GM19043 (cell line): ENCODE data around the gene MKRN1.
"Not testable (repeated sequence)": the region's sequence is repeated elsewhere in the genome, so short reads cannot be mapped to it uniquely, and the experiment has no call there.

Source experiments
- ATAC-seq: cut with Tn5 transposase; IDR thresholded peaks from one replicate; pipeline ENCODE4 v1.9.1; 2021; ENCODE audit warnings: low read depth; ENCODE audit not compliant: unreplicated experiment

Gene MKRN1

GRCh38 chr7:140479062-140479738 is at the start of gene MKRN1:
MKRN1 (minus strand) TSS chr7:140479505; CDS start chr7:140479344, 161 bp downstream.
- ATAC-seq = peak; percentile 93

GRCh38 chr7:140526787-140527664 is 47.7 kb upstream of the MKRN1 start:
- no peak for ATAC-seq

- no peak for ATAC-seq
Measured at GRCh38 chr7:140526214-140526613, 46.9 kb upstream of the MKRN1 start.

DNA sequence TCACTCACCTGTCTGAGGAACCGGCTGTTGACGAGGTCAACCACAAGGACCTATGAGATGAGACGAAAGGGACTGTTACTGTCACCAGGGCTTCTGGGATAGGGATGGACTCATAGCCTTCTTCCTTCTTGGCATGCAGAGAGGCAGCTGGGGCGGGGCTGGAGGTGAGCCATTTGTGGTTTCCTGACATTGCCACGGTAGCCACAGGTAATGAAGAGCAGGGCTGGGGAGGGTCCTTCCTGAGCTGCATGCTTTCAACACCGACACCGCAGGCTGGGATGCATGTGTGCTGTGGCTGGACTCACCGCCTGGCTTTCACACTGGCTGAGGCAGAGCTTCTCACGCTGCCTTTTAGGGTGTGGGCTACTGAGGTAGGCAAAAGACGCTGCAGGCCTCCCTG is 46.4 kb upstream of the MKRN1 start:
- no peak for ATAC-seq

DNA sequence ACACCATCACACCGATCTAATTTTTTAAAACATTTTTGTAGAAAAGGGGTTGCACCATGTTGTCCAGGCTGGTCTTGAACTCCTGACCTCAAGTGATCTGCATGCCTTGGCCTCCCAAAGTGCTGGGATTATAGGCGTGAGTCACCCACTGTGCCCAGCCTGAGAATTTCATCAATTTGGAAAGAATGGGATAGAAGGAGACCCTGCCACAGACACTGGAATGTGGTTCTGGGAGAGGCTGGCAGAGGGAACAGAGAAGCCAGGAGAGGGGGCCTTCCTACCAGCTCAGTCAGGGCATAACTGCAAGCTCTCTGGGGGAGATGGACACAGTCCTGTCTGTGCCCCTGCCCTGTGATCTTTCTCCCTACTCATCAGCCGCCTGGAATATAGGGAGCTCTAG is 42.1 kb upstream of the MKRN1 start:
- ATAC-seq = no peak

- no peak for ATAC-seq
Measured at GRCh38 chr7:140519007-140519399, 39.7 kb upstream of the MKRN1 start.

DNA sequence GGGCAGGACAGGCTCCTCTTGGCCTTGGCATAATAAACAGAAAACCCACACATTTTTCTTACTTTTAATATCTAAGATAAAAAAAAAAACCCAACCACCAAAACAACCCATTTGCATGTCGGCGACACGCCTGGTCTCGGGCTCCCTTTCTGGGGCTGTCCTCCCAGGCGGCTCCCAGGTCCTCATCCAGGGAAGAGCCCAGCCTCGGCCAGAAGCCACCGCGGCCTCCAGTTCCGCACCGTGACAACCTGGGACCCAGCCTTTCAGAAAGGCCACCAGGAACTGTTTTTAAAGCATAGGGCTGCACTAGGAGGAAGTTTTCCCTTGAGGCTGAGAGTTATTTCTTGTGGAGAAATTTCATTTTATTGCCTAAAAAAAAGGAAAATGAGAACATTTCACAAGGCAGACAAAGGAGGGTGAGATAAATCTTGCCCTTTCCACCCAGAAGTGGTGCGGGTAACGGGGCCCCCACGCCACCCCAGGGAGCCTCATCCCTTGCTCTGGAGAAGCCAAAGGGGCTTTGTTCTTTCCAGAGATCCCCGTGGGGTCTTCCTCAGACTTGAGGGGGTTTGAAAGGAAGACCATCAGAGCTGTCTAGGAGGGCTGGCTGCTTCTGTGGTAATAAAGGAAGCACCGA is 39.2 kb upstream of the MKRN1 start:
- ATAC-seq = no peak

GRCh38 chr7:140517546-140518369 is 38.5 kb upstream of the MKRN1 start:
- ATAC-seq = no peak

- ATAC-seq = no peak
Measured at GRCh38 chr7:140512317-140513000, 33.2 kb upstream of the MKRN1 start.

DNA sequence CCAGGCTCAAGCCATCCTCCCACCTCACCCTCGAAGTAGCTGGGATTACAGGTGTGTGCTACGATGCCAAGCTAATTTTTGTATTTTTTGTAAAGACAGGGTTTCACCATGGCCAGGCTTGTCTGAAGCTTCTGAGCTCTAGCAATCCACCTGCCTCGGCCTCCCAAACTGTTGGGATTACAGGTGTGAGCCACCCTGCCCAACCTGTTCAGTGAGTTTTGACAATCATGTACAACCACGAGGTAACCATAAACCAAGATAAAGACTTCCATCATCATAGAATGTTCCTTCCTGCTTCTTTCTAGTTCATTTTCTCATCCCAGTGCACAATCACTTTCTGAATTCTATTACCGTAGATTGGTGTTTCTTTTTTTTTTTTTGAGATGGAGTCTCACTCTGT is 30.5 kb upstream of the MKRN1 start:
- ATAC-seq = no peak

GRCh38 chr7:140507556-140507955 is 28.3 kb upstream of the MKRN1 start:
- ATAC-seq = not testable (repeated sequence)

DNA sequence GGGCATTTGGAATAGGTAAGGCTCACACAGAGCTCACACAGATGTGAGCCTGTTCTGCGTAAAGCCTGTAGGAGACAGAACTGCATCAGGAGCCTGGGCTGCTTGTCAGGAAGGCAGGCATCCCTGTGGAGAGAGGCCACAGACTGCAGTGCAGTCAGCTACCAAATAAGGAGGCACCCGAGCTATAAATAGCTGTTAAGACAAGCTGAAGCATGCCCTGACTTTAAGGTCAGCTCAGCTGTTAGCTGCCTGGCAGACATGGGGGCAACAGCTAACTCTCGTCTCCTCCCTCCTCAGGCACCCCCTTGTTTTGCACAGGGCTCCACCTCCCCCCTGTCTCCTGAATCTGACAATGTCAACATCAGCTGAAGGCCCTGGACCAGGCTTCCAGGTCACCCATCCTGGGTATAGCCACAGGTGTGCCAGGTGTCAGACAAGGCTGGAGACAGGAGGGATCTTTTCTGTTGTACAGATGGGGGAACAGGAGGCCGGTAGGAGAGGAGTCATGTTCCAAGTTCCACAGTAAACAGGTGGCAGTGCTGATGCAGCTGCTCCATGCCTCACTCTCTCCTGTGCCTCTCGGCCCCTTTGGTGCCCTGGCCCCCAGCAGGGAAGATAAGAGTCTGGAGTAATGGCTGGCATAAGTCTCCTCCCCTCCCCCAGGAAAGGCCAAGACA is 27.6 kb upstream of the MKRN1 start:
- no peak for ATAC-seq

DNA sequence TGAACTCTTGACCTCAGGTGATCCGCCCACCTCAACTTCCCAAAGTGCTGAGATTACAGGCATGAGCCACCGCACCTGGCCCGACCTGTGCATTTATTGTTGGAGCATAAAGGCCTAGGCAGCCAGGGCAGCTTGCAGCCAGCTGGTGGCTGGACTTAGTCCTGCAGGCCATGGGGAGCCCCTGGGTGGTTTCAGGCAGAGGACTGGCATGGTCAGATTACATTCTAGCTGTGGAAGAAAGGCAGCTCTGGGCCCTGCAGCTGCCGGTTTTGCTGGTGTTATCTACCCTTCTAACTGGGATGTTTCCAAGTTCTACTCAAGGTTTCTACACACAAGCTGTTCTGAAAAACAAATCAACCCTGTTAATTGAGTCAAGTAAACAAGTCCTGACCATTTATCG is 22.7 kb upstream of the MKRN1 start:
- ATAC-seq = no peak

DNA sequence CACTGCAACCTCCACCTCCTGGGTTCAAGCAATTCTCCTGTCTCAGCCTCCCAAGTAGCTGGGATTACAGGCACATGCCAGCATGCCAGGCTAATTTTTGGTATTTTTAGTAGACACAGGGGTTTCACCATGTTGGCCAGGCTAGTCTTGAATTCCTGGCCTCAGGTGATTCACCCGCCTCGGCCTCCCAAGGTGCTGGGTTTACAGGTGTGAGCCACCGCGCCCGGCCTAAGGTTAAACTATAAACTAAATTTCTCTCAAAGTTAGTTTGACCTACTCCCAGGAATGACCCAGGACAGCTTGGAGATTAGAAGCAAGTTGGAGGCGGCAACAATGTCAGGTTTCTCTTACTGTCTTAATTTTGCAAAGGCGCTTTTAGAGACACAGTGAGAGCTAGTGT is 18.5 kb upstream of the MKRN1 start:
- not testable (repeated sequence) for ATAC-seq

GRCh38 chr7:140497241-140497769 is 18.0 kb upstream of the MKRN1 start:
- no peak for ATAC-seq

DNA sequence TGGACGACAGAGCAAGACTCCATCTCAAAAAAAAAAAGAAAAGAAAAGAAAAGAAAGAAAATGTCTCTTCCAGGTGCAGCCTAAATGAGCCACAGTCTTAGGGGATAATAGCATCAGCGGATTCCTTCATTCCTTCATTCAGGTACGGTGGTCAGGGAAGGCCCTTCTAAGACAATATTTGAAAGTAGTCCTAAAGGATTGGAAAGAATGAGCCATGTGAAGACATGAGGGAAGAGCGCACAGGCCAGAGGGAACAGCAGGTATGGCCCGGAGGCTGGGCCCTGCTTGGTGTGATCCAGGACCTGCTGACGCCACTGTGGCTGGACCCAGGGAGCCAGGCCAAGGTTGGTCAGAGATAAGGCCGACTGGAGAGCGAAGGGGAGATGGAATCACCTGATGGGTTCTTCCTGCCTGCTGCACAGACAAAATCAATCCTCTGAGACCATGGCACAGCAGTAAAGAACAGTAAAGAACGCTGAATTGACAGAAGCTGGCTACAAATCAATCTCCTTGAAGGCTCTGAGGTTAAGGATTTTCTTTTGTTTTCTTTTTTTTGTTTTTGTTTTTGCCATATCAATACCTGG is 16.3 kb upstream of the MKRN1 start:
- no peak for ATAC-seq

DNA sequence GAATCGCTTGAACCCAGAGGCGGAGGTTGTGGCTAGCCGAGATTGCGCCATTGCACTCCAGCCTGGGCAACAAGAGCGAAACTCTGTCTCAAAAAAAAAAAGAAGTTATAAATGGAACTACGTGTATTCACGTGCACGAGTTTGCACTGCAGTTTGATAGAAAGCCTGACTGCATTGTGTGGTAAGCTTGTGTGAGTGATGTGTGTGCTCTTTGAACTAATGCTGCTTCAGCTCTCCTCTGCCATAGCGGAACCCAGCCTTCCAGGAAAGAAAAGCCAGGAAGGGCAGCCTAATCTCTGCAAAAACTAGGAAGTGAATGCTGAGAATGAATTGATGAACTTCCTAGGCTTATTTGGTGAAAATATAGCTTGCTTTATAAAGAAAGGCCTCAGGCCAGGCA is 15.6 kb upstream of the MKRN1 start:
- ATAC-seq = no peak

- ATAC-seq = no peak
Measured at GRCh38 chr7:140489026-140489359, 9.7 kb upstream of the MKRN1 start.
